ENCODE results near the gene TRHDE.

Gene TRHDE

GRCh38 chr12:72256725-72257124 lies 15.4 kb upstream of the TRHDE start:
- no peak for FAIRE-seq
- DNase-seq (ENCODE audit: insufficient read length, low spot score), result no peak
- TF ChIP-seq SPI1 (IDR thresholded peaks at IDR 0.05; ENCODE audit: low read depth, low read length) (no peak), POLR2AphosphoS5 (IDR thresholded peaks at IDR 0.05; ENCODE audit: low read depth, low read length) (no peak), PAX5 (IDR thresholded peaks at IDR 0.05; ENCODE audit: insufficient read depth, low read length, severe bottlenecking) (no peak), POLR2A (IDR thresholded peaks at IDR 0.05; ENCODE audit: low read depth, low read length) (no peak), TAF1 (IDR thresholded peaks at IDR 0.05; ENCODE audit: low read depth, low read length) (no peak), POU2F2 (IDR thresholded peaks at IDR 0.05; ENCODE audit: low read depth, low read length) (no peak)

GRCh38 chr12:72261885-72262284 lies 10.3 kb upstream of the TRHDE start:
- DNase-seq (ENCODE audit: insufficient read length, low spot score) (no peak), FAIRE-seq (no peak)
- TF ChIP-seq POLR2A (IDR thresholded peaks at IDR 0.05; ENCODE audit: low read depth, low read length), result no peak
- no peak for TF ChIP-seq POLR2AphosphoS5 (IDR thresholded peaks at IDR 0.05; ENCODE audit: low read depth, low read length)
- TF ChIP-seq TAF1 (IDR thresholded peaks at IDR 0.05; ENCODE audit: low read depth, low read length), result no peak

- no peak for TF ChIP-seq TAF1 (IDR thresholded peaks at IDR 0.05; ENCODE audit: low read depth, low read length)
- no peak for TF ChIP-seq SPI1 (IDR thresholded peaks at IDR 0.05; ENCODE audit: low read depth, low read length)
- DNase-seq (ENCODE audit: insufficient read length, low spot score), result no peak
- no peak for FAIRE-seq
Measured at GRCh38 chr12:72264548-72265175, 7.5 kb upstream of the TRHDE start.

GRCh38 chr12:72267974-72268373 lies 4.2 kb upstream of the TRHDE start:
- TF ChIP-seq POLR2A (IDR thresholded peaks at IDR 0.05; ENCODE audit: low read depth, low read length), result no peak
- no peak for TF ChIP-seq PAX5 (IDR thresholded peaks at IDR 0.05; ENCODE audit: insufficient read depth, low read length, severe bottlenecking)
- no peak for TF ChIP-seq POU2F2 (IDR thresholded peaks at IDR 0.05; ENCODE audit: low read depth, low read length)
- TF ChIP-seq POLR2AphosphoS5 (IDR thresholded peaks at IDR 0.05; ENCODE audit: low read depth, low read length), result no peak
- no peak for TF ChIP-seq TAF1 (IDR thresholded peaks at IDR 0.05; ENCODE audit: low read depth, low read length)
- TF ChIP-seq SPI1 (IDR thresholded peaks at IDR 0.05; ENCODE audit: low read depth, low read length), result no peak
- FAIRE-seq (no peak), DNase-seq (ENCODE audit: insufficient read length, low spot score) (no peak)

DNA sequence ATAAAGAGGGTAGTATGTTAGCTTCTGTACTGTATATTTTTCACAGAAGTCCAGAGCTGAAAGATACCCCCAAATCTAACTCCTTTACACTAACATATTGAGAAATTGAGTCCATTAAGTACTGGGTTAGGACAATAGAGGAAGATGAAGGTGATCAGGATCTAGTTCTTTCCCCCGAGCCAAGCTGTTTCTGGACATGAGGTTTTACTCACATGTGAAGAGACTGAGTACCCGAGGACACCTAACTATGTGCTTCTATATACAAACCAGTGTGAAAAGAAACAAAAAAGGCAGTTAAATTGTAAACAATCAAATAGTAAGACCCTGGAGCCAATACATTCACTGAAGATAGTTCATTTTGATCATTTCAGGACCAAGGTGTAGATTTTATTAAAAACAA lies 3.8 kb upstream of the TRHDE start:
- no peak for DNase-seq (ENCODE audit: insufficient read length, low spot score)
- TF ChIP-seq TAF1 (IDR thresholded peaks at IDR 0.05; ENCODE audit: low read depth, low read length), result no peak
- no peak for TF ChIP-seq POLR2AphosphoS5 (IDR thresholded peaks at IDR 0.05; ENCODE audit: low read depth, low read length)
- TF ChIP-seq PAX5 (IDR thresholded peaks at IDR 0.05; ENCODE audit: insufficient read depth, low read length, severe bottlenecking), result no peak
- TF ChIP-seq POU2F2 (IDR thresholded peaks at IDR 0.05; ENCODE audit: low read depth, low read length), result no peak
- no peak for TF ChIP-seq POLR2A (IDR thresholded peaks at IDR 0.05; ENCODE audit: low read depth, low read length)
- no peak for TF ChIP-seq SPI1 (IDR thresholded peaks at IDR 0.05; ENCODE audit: low read depth, low read length)
- FAIRE-seq, result no peak

GRCh38 chr12:72269491-72269890 lies 2.7 kb upstream of the TRHDE start:
- DNase-seq (ENCODE audit: insufficient read length, low spot score), result no peak
- FAIRE-seq, result no peak
- no peak for TF ChIP-seq PAX5 (IDR thresholded peaks at IDR 0.05; ENCODE audit: insufficient read depth, low read length, severe bottlenecking)
- TF ChIP-seq TAF1 (IDR thresholded peaks at IDR 0.05; ENCODE audit: low read depth, low read length), result no peak
- no peak for TF ChIP-seq POU2F2 (IDR thresholded peaks at IDR 0.05; ENCODE audit: low read depth, low read length)
- TF ChIP-seq POLR2A (IDR thresholded peaks at IDR 0.05; ENCODE audit: low read depth, low read length), result no peak
- no peak for TF ChIP-seq POLR2AphosphoS5 (IDR thresholded peaks at IDR 0.05; ENCODE audit: low read depth, low read length)
- TF ChIP-seq SPI1 (IDR thresholded peaks at IDR 0.05; ENCODE audit: low read depth, low read length), result no peak

DNA sequence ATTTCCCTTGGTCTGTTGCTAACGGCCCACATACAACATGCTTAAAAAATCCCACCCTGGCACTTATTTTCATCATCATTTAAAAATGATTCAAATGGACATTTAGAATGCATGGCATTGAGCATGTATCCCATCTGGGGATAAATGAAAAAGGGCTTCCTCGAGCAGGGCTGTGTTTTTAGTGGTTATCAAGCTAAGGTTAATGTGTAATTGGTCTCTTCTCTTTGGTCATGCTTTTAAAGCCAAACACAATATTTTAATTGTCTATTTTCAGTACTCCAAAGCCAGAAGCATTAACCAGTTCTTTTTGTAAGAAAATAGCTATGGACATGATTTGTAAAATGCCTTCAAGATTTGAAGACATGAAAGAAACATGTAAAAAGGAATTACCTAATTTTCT lies 1.9 kb upstream of the TRHDE start:
- no peak for TF ChIP-seq POLR2AphosphoS5 (IDR thresholded peaks at IDR 0.05; ENCODE audit: low read depth, low read length)
- no peak for TF ChIP-seq TAF1 (IDR thresholded peaks at IDR 0.05; ENCODE audit: low read depth, low read length)
- TF ChIP-seq POU2F2 (IDR thresholded peaks at IDR 0.05; ENCODE audit: low read depth, low read length), result no peak
- no peak for TF ChIP-seq SPI1 (IDR thresholded peaks at IDR 0.05; ENCODE audit: low read depth, low read length)
- TF ChIP-seq POLR2A (IDR thresholded peaks at IDR 0.05; ENCODE audit: low read depth, low read length), result no peak
- TF ChIP-seq PAX5 (IDR thresholded peaks at IDR 0.05; ENCODE audit: insufficient read depth, low read length, severe bottlenecking), result no peak
- DNase-seq (ENCODE audit: insufficient read length, low spot score) (no peak), FAIRE-seq (no peak)

GRCh38 chr12:72270961-72271360 lies 1.2 kb upstream of the TRHDE start:
- TF ChIP-seq TAF1 (IDR thresholded peaks at IDR 0.05; ENCODE audit: low read depth, low read length) (no peak), SPI1 (IDR thresholded peaks at IDR 0.05; ENCODE audit: low read depth, low read length) (no peak), POLR2A (IDR thresholded peaks at IDR 0.05; ENCODE audit: low read depth, low read length) (no peak), POU2F2 (IDR thresholded peaks at IDR 0.05; ENCODE audit: low read depth, low read length) (no peak), PAX5 (IDR thresholded peaks at IDR 0.05; ENCODE audit: insufficient read depth, low read length, severe bottlenecking) (no peak), POLR2AphosphoS5 (IDR thresholded peaks at IDR 0.05; ENCODE audit: low read depth, low read length) (no peak)
- DNase-seq (ENCODE audit: insufficient read length, low spot score) (no peak), FAIRE-seq (no peak)

DNA sequence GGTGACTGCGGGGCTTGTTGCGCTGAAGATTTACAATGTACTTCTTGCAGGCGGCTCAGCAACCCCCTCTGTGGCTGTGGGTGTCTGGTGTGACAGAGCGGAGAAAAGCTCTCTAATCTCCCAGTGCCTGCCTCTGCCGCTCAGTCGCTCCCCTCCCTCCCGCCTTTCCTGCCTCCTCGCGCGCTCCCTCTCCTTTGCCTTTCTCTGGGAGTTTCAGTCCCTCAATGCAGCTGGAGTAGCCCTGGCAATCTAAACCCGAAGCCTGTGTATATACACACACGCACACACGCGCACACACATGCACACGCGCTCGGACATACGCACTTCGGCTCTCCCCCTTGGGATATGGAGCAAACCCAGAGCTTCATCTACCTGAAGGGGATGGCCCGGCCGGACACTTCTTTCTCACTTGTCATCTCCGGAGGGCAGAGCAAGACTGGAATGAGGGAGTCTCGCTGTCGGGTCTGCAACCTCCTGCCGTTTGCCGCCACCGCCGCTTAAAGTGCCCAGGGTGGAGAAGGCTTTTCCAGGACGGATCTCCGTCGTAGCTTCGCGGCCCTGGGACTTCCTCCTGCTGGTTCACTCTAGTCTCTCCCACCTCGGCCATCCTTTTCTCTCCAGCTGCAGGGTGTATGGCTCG lies 599 bp upstream of the TRHDE start:
- DNase-seq (ENCODE audit: insufficient read length, low spot score), result peak; percentile 11
- no peak for FAIRE-seq
- TF ChIP-seq POU2F2 (IDR thresholded peaks at IDR 0.05; ENCODE audit: low read depth, low read length) (no peak), PAX5 (IDR thresholded peaks at IDR 0.05; ENCODE audit: insufficient read depth, low read length, severe bottlenecking) (no peak), TAF1 (IDR thresholded peaks at IDR 0.05; ENCODE audit: low read depth, low read length) (no peak), SPI1 (IDR thresholded peaks at IDR 0.05; ENCODE audit: low read depth, low read length) (no peak), POLR2A (IDR thresholded peaks at IDR 0.05; ENCODE audit: low read depth, low read length) (no peak), POLR2AphosphoS5 (IDR thresholded peaks at IDR 0.05; ENCODE audit: low read depth, low read length) (no peak)
